Kidney epithelial cell (primary cell): ENCODE results near the gene ZBTB25. TPM values are rescaled to one million over a fixed set of nuclear protein-coding genes. Genes with fewer than 3 reads are reported as not detected.

Source experiments
- DNase-seq: peaks from one replicate; pipeline ENCODE4 v3.0.0-alpha.2; 2010; ENCODE audit warnings: low read depth
- H3K27me3 ChIP-seq: 2 replicates; pipeline ENCODE4 v1.6.0; 2011; ENCODE audit warnings: low read length; ENCODE audit not compliant: control insufficient read depth, insufficient read depth
- H3K36me3 ChIP-seq: 2 replicates; pipeline ENCODE4 v1.5.1; 2011; ENCODE audit warnings: low read length; ENCODE audit not compliant: control insufficient read depth, insufficient read depth
- H3K4me3 ChIP-seq: 2 replicates; pipeline ENCODE4 v1.5.1; 2011; ENCODE audit warnings: low read depth, mild to moderate bottlenecking, control low read depth, low read length
- CTCF ChIP-seq: IDR thresholded peaks from 2 replicates; pipeline ENCODE4 v1.5.1; 2011; ENCODE audit warnings: mild to moderate bottlenecking, moderate library complexity, low read length, control low read depth, inconsistent platforms; ENCODE audit not compliant: insufficient read depth, poor library complexity, severe bottlenecking
- total RNA-seq: library from RNA; depleted of rRNA; stranded (reverse); fragments of >200 nt; gene quantifications from 2 replicates; pipeline ENCODE4 v1.2.3, GENCODE V29; 2015

Gene ZBTB25
- total RNA-seq, 1 donor from 2014 or later, result 7.4 TPM

GRCh38 chr14:64444984-64445845, 58.4 kb downstream of the ZBTB25 start:
- DNase-seq, result peak; percentile 78
- peaks cover 4% of the 10 kb centered on the region for H3K36me3 ChIP-seq
- peak; percentile 6 for TF ChIP-seq CTCF
- no peaks in the 10 kb centered on the region for H3K27me3 ChIP-seq
- H3K4me3 ChIP-seq, result no peak overlapping the region

GRCh38 chr14:64444140-64444539, 59.5 kb downstream of the ZBTB25 start:
- no peak for TF ChIP-seq CTCF
- H3K4me3 ChIP-seq, result no peak overlapping the region

DNA sequence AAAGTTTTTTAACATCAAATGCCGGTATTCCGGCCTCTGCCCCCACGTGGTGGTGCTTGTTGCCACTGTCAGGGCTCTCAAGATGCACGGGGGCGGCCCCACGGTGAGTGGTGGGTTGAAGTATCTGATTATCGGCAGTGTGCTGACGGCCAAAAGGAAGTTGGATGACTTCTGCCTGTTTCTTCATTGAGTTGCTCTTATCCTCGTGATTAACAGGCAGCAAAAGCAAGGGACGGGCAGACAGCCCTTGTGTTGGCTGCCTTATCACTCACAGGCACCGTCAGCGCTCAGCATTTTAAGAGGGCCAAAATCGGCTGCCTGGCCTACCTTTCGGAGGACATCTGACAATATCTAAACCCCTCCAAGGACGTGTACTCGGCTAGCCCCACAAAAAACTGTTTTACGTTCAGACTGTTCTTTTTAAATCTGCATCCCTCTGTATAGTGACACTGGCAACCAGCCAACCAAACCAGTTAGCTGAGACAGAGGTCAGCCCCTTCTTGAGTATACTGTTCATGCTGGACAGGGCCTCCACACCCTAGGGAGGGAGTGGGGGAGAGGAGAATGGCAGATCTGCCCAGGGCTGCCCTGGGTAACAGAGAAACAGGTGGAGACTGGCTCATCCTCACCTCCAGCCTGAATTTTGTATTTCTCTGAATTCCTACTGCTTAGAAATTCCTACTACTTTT, 61.2 kb downstream of the ZBTB25 start:
- TF ChIP-seq CTCF, result no peak
- Histone ChIP-seq H3K27me3 (no peaks in the 10 kb centered on the region), H3K4me3 (no peak overlapping the region), H3K36me3 (peaks cover 4% of the 10 kb centered on the region)
- no peak for DNase-seq

More at GRCh38 chr14:64444140-64444539, 59.5 kb downstream of the ZBTB25 start:
- Histone ChIP-seq H3K36me3 (peaks cover 4% of the 10 kb centered on the region), H3K27me3 (no peaks in the 10 kb centered on the region)
- no peak for DNase-seq

GRCh38 chr14:64440494-64440893, 63.1 kb downstream of the ZBTB25 start:
- peaks cover 4% of the 10 kb centered on the region for H3K36me3 ChIP-seq
- TF ChIP-seq CTCF, result no peak
- no peaks in the 10 kb centered on the region for H3K27me3 ChIP-seq
- no peak overlapping the region for H3K4me3 ChIP-seq
- no peak for DNase-seq

DNA sequence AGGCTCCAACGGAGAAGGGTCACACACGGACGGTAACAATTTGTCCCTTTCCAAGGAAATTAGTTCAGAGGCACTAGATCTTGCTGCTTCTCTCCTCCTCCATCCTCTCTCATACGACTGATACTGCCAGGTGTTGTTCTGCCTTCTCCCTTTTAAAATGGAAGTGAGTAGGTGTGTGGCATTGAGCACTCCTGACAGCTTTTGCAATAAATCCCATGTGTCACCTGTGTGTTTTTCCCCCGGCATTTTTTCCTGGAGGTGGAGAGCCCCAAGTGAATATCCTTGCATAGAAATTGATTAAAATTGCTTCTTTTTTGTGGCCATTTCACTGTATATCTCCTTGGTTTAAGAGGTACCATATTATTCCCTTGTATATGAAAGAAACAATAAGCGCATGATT, 64.5 kb downstream of the ZBTB25 start:
- Histone ChIP-seq H3K27me3 (no peaks in the 10 kb centered on the region), H3K36me3 (peaks cover 4% of the 10 kb centered on the region), H3K4me3 (no peak overlapping the region)
- no peak for TF ChIP-seq CTCF
- DNase-seq, result no peak
